ENCODE results near the gene FOXP1. TPM values are rescaled to one million over a fixed set of nuclear protein-coding genes. Genes with fewer than 3 reads are reported as not detected.
A peak's percentile ranks its signal among the peaks of the same experiment; 100 is the strongest.

The FOXP1 gene
- total RNA-seq, 2 donors from 2014 or later: 59.7 to 65.4 TPM

DNA sequence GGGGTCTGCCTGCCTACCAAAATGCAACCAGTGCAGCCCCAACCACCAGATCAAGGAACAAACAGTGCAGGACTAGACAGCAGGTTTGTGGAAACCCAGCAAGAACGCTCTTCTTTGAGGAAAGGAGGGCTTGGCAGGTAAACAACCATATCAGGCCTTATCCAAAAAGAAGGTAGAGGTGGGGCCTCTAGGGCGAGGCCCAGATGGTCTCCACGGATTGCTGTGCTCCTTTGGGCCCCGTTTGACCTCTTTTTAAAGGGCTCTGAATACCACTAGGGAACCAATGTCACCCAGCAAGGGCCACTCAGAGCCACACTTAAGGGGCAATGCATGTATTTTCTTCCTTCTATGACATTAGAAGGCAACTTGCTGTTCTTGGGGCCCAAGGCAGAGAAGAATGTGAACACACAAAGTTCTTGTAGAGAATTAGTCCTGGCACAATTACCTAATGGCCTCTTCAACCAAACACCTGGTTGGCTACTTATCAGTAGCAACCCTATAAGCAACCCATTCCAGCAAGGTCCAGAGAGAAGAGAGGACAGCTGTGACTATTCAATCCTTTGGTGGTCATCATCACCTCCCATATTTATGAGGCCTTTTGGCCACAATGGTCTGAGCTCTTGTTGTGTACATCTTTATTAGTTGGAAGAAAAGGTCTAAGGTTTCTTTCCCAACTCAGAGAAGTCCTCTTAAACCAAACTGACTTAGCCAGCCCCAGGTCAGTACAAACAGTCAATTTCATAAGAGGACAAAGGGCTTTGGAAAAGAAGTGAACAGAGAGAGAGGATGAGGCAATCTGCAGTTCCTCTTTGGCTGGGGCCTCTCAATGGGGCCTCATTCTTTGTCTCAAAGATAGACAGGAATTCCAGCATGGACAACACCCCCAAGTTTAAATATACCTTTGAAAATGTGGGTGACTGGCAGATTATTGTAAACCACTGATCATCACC, 36.0 kb downstream of the FOXP1 start:
- H3K4me1 Mint-ChIP-seq (ENCODE audit: low read depth in 2 of 2): peaks cover under 1 to 4% of the 10 kb centered on the region in 2 donors
- no peak overlapping the region for H3K4me3 Mint-ChIP-seq
- ATAC-seq: no peak
- H3K27ac Mint-ChIP-seq: no peak overlapping the region
- H3K9me3 Mint-ChIP-seq: no peaks in the 10 kb centered on the region
- no peaks in the 10 kb centered on the region for H3K36me3 Mint-ChIP-seq
- no peak for DNase-seq (ENCODE audit: low spot score)
- H3K27me3 Mint-ChIP-seq: no peaks in the 10 kb centered on the region

DNA sequence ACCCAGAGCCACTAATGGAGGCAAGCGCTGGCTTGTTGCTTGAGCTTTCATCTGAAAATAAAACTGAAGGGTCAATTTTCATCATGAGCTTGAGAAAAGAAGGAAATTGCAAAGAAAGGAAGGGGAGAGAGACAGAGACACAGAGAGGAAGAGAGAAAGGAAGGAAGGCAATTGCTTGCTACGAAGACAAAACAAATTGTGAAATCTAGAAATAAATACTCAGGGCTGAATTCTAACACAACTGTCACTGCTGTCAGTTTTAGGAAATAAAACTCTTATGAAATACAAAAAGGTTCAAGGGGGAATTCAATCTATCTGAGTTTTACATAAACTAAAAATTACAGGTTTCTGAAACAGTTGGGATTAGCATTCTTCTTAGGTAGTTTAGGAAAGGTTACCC, 36.7 kb downstream of the FOXP1 start:
- Mint-ChIP-seq H3K27ac (no peak overlapping the region), H3K9me3 (no peaks in the 10 kb centered on the region), H3K27me3 (no peaks in the 10 kb centered on the region), H3K36me3 (no peaks in the 10 kb centered on the region), H3K4me3 (no peak overlapping the region), H3K4me1 (ENCODE audit: low read depth in 2 of 2) (peaks cover 8 to 10% of the 10 kb centered on the region in 2 donors)
- no peak for DNase-seq (ENCODE audit: low spot score)
- no peak for ATAC-seq

DNA sequence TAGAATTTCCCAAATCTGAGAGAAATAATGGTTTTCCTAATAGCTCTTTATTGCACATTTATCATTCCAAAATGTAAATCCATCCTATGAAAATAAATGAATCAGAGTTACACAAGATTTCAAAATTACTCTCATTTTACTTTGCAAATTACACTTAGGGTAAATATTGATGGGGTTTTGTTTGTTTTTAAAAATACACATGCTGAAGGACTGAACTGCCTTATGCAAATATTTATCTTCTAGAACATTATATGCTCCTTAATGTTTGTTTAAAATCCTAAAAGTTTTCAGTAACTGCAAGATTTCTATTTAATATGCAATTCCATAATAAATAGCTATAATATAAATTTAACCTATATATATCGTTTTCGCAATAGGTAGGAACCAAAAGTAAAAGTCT, 38.2 kb downstream of the FOXP1 start:
- no peaks in the 10 kb centered on the region for H3K27me3 Mint-ChIP-seq
- H3K4me3 Mint-ChIP-seq: no peak overlapping the region
- DNase-seq (ENCODE audit: low spot score) (no peak), ATAC-seq (no peak)
- H3K36me3 Mint-ChIP-seq: no peaks in the 10 kb centered on the region
- H3K27ac Mint-ChIP-seq: no peak overlapping the region
- no peaks in the 10 kb centered on the region for H3K9me3 Mint-ChIP-seq
- H3K4me1 Mint-ChIP-seq (ENCODE audit: low read depth in 2 of 2): peaks cover 8 to 10% of the 10 kb centered on the region in 2 donors

DNA sequence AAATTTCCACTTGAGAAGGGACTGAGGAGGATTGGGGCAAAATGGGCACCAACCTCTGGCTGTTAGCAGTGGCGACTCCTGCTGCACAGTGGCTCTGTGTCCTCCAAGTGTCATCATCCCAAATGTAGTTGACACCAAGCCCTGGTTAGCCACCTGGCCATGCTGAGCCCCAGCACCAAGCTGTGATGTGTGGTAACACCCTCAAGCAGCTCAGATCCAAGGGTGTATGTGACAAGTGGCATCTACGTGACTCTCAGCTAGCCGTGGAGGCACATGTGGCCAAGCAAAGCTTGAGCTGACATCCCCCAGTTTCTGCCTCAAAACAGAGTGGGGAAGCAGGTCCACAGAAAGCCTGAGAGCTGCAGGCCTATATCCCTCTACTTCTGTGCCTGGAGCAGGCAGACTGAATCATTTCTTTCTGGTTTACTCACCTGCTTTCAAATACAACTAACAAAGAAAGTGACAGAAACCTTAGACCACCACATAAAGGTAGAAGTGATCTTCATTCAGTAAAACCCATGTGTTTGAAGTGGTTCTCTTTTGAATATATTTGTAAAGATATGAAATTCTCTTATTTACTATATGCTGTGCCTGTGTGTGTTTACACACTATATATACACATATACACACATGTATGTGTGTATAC, 40.0 kb downstream of the FOXP1 start:
- Mint-ChIP-seq H3K27ac (no peak overlapping the region), H3K9me3 (no peaks in the 10 kb centered on the region), H3K36me3 (no peaks in the 10 kb centered on the region), H3K27me3 (peaks cover 0 to 2% of the 10 kb centered on the region in 2 donors), H3K4me3 (no peak overlapping the region), H3K4me1 (ENCODE audit: low read depth in 2 of 2) (peaks cover 8 to 10% of the 10 kb centered on the region in 2 donors)
- no peak for DNase-seq (ENCODE audit: low spot score)
- peak; percentile 62 to 69 for ATAC-seq

DNA sequence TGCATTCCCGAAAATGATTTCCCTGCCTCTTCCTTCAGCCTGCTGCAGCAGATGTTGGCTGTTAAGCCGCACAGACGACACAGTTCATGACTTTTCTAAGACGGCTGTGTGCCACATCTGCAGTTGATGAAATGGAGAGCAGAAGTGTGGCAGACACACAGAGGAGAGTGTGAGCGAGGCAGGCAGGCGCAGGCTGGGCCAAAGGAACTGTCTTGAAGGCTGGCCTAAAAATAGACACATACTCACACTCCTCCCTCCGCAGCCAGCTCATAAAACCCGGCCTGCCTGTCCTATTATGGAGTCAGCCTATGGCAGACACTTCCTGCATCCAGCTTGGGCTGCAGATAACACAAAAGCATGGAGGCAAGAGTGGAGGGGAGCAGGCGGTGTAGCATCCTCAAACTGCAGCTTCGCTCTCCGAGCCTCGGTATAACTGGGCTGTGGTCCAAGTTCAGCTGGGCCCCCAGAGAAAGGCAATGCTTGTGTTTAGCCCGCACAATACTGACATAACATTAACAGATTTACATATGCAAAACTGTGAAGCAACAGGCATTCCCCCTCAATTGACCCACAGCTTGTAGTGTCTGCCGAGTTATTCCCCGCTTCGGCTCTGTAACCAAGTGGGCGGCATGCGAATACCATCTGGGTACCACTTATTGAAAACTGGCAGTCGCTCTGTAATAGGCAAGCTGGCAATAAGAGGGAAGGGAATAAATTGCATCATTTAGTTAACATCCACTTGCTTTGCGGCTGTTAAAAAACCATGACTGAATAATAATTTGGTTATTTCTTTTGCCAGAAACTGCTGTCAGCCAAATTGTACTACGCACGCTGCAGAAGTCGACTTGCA, 40.8 kb downstream of the FOXP1 start:
- DNase-seq (ENCODE audit: low spot score) (no peak), ATAC-seq (peak; percentile 72 to 84)
- peak overlapping the region; percentile 39 for H3K4me3 Mint-ChIP-seq
- no peaks in the 10 kb centered on the region for H3K9me3 Mint-ChIP-seq
- peaks cover 0 to 2% of the 10 kb centered on the region in 2 donors for H3K27me3 Mint-ChIP-seq
- H3K36me3 Mint-ChIP-seq: no peaks in the 10 kb centered on the region
- peaks cover 8 to 10% of the 10 kb centered on the region in 2 donors for H3K4me1 Mint-ChIP-seq (ENCODE audit: low read depth in 2 of 2)
- H3K27ac Mint-ChIP-seq: peak overlapping the region in 1 of 2 donors; percentile 31

DNA sequence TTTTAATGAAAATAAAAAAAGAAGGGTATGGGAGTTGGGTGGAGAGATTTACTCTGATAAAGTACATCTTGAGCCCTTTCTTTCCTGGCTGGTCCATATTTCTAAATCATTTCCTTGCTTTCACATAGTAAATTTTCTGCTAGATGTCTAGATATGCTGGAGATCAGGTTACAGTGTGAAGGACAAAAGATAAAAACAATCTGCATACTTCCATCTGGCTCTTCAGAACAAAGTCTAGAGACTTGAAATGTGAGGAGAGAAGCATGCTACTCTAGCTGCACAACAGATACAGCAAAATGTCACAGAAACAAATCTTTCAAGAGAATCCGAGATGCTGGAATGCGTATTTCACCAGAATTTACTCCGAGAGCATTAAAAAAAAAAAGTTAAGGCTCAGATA, 42.2 kb downstream of the FOXP1 start:
- DNase-seq (ENCODE audit: low spot score): no peak

DNA sequence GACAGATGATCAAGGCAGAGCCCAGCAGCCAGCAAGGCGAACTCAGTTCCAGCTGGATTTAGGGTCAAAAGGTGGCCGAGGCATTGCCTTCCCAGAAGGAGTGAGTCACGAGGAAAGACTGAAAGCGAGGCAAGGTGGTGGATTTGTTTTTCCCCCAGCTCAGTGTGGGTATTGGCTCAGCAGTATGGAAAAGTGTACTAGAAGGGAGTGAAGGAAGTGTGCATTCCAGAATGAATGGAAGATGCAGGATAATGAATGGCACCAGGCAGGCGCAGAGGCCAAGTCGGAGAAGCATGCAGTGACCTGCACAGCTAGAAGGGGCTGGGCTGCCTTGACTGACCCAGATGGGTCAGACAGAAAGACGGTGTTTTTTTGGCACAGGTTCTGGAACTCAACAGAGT, 46.3 kb downstream of the FOXP1 start:
- ATAC-seq (no peak), DNase-seq (ENCODE audit: low spot score) (no peak)
- no peaks in the 10 kb centered on the region for H3K36me3 Mint-ChIP-seq
- H3K4me1 Mint-ChIP-seq (ENCODE audit: low read depth in 2 of 2): peaks cover 6 to 14% of the 10 kb centered on the region in 2 donors
- H3K9me3 Mint-ChIP-seq: no peaks in the 10 kb centered on the region
- no peak overlapping the region for H3K4me3 Mint-ChIP-seq
- H3K27me3 Mint-ChIP-seq: peaks cover 0 to 2% of the 10 kb centered on the region in 2 donors
- no peak overlapping the region for H3K27ac Mint-ChIP-seq

More for the DNA sequence above, 42.2 kb downstream of the FOXP1 start:
- Mint-ChIP-seq H3K4me1 (ENCODE audit: low read depth in 2 of 2) (peaks cover 10% of the 10 kb centered on the region in 2 donors), H3K27me3 (peaks cover 0 to 2% of the 10 kb centered on the region in 2 donors), H3K9me3 (no peaks in the 10 kb centered on the region), H3K4me3 (no peak overlapping the region), H3K27ac (no peak overlapping the region), H3K36me3 (no peaks in the 10 kb centered on the region)
- ATAC-seq: no peak

DNA sequence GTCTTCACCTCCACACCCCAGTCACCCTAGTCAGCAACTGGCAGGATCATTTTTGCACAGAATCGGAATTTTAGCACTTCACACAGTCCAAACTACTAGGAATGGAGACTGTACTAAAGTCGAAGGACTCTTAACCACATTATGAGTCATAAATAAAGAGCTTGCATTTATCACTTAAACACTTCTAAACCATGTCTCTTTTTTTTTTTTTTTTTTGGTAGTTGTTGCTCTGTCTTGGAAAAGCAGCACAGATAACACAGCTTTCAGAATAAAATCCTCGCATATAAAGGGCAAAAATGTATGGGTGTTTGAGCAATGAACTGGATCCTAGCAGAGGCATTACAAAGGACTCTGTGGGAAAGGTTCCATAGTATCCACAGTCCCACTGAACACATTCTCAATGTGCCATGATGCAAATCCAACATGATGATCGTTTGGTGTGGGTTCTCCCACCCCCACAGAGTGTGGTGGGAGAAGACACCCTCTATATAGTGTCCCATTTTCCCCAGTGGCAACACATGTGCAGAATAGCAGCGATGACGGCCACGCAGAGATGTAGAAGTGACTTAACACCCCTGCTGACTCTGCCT, 47.1 kb downstream of the FOXP1 start:
- ATAC-seq: no peak

DNA sequence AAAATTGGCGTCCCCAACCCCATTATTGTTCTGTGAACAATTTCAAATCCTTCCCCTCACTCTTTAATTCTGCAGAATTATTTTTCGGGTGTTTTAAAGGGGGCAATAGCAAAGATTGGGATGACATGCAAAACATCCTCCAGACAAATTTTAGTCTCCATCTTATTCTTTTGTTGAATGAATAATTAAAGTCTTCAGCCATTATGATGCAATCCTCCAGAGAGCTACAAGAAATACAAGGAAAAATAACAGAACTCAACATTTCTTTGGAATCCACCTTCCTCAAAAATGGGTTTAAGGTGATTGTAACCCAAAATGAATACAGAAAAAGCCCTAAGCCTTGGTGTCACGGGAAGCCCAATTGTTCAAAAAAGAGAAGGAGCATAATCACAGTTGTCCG, 49.9 kb downstream of the FOXP1 start:
- DNase-seq (ENCODE audit: low spot score): no peak
- Mint-ChIP-seq H3K36me3 (no peaks in the 10 kb centered on the region), H3K4me1 (ENCODE audit: low read depth in 2 of 2) (peaks cover 4 to 10% of the 10 kb centered on the region in 2 donors), H3K9me3 (no peaks in the 10 kb centered on the region), H3K27me3 (no peaks in the 10 kb centered on the region), H3K4me3 (no peak overlapping the region), H3K27ac (no peak overlapping the region)
- ATAC-seq: no peak

More for the DNA sequence above, 47.1 kb downstream of the FOXP1 start:
- Mint-ChIP-seq H3K4me1 (ENCODE audit: low read depth in 2 of 2) (peaks cover 4 to 10% of the 10 kb centered on the region in 2 donors), H3K4me3 (no peak overlapping the region), H3K27me3 (peaks cover 0 to 2% of the 10 kb centered on the region in 2 donors), H3K9me3 (no peaks in the 10 kb centered on the region), H3K36me3 (no peaks in the 10 kb centered on the region), H3K27ac (no peak overlapping the region)
- DNase-seq (ENCODE audit: low spot score): no peak

DNA sequence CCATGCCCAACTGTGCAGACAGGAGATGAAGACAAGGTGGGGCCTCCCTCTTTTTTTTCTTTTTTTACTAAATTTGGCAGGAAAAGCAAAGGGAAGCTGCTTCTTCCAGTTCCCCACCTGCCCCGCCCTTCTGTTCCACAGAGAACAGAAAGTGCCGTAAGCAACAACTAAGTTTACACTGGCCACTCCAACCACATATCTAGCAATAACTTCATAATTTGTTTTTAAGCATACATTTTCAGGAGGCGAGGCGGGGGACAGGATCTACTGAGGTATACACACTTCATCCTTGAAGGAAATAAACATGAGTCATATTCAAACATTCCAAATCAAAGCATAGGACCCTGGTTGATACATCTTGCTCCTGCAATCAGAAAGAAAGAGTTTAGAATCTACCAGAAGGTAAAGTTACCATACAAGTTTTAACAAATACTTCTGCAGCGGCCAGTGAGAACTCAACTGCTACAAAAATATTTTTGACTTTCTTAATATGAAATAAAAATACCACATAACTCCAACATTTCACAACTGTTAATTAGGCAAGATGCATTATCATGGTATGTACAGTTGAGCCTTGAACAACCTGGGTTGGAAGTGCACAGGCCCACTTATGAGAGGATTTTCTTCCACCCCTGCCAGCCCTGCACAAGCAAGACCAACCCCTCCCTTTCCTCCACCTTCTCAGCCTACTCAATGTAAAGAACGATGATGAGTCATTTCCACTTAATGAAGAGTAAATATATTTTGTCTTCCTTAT, 50.7 kb downstream of the FOXP1 start:
- no peaks in the 10 kb centered on the region for H3K27me3 Mint-ChIP-seq
- H3K4me1 Mint-ChIP-seq (ENCODE audit: low read depth in 2 of 2): peaks cover 4 to 10% of the 10 kb centered on the region in 2 donors
- no peaks in the 10 kb centered on the region for H3K36me3 Mint-ChIP-seq
- DNase-seq (ENCODE audit: low spot score): no peak
- H3K9me3 Mint-ChIP-seq: no peaks in the 10 kb centered on the region
- ATAC-seq: no peak
- no peak overlapping the region for H3K27ac Mint-ChIP-seq
- H3K4me3 Mint-ChIP-seq: no peak overlapping the region

DNA sequence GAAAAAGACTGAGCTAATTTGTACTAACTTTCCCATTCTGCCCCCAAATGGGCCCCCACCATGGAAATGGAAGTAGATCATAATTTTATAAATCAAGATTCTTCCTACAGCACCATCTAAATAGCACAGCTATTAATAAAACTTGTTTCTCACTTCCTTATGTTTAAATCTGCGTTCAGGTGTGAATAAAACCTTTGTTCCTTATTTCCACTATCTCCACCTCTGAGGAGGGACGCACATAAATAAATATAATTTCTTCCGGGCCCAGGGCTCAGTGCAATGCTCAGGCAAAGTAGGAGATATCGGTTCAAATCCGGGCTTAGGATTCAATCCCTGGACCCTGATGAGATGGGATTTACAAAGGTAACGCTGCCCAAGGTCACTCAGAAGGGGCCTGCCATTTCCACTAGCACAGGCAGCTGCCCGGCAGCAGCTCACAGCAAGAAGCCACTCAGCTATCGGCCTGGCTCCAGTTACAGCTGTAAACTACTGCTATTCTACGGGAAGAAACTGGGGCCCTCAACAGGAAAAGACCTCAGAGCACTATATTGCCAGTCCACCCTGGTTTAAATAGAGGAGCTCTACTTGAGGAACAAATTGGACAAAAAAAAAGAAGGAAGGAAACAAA, 52.5 kb downstream of the FOXP1 start:
- Mint-ChIP-seq H3K9me3 (no peaks in the 10 kb centered on the region), H3K27ac (no peak overlapping the region), H3K4me1 (ENCODE audit: low read depth in 2 of 2) (peaks cover 2 to 4% of the 10 kb centered on the region in 2 donors), H3K4me3 (no peak overlapping the region), H3K36me3 (no peaks in the 10 kb centered on the region), H3K27me3 (no peaks in the 10 kb centered on the region)
- no peak for DNase-seq (ENCODE audit: low spot score)
- no peak for ATAC-seq

DNA sequence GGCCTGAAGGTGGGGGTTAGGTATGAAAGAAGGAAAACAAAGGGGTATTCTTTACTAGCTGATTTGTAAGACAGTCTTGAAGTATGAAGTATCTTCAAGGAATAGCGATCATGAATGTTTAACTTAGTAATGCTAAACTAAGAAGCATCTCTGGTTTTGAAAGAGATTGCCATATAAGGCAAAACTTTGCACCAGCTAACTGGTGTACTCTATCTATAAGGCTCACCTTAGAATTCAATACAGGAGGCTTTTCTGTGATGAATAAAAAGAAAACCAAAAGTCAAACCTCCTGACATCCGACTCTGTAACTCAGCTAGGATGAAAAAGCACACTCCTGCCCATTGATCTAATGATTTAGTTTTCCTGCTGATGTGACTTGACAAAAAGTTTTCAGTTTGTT, 54.7 kb downstream of the FOXP1 start:
- Mint-ChIP-seq H3K36me3 (no peaks in the 10 kb centered on the region), H3K27me3 (no peaks in the 10 kb centered on the region)

More for the DNA sequence above, 54.7 kb downstream of the FOXP1 start:
- H3K4me3 Mint-ChIP-seq: no peak overlapping the region
- peaks cover 0 to 2% of the 10 kb centered on the region in 2 donors for H3K4me1 Mint-ChIP-seq (ENCODE audit: low read depth in 2 of 2)
- no peak overlapping the region for H3K27ac Mint-ChIP-seq
- ATAC-seq: no peak
- no peak for DNase-seq (ENCODE audit: low spot score)
- no peaks in the 10 kb centered on the region for H3K9me3 Mint-ChIP-seq

All from natural killer cell treated with Interleukin-12 subunit alpha and Interleukin-12 subunit beta and Interleukin-15 and Interleukin-18, amount 100 ng/mL, for 72 hours (primary cell).